Measurements from ENCODE around the gene FGF4.

The FGF4 gene, protein sequence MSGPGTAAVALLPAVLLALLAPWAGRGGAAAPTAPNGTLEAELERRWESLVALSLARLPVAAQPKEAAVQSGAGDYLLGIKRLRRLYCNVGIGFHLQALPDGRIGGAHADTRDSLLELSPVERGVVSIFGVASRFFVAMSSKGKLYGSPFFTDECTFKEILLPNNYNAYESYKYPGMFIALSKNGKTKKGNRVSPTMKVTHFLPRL

DNA sequence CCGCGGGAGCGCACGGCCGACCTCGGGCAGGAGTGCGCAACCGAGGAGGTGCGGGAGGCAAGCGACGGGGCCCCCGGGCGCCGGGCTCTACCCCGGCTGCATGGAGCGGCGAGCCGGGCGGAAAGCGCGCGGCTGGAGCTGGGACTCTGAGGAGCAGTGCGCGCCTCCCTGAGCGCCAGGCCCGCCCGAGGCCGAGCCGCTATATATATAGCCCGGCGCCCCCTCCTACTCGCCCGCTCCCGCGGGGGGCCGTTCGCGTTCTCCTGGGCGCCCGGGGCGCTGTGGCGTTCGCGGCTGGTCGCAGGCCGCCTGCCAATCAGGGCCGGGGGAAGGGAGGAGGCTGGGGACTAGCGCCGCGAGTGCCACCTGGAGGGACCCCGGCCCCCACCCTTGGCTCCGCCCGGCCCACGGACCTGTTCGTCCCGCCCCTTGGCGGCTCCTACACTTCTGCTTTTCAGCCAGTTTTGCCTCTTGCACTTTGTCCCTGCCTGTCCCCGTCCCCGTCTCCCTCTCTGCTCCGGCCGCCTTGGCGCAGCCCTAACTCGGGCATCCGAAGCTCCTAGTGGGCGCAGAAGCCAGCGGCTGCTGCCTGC lies at the start of gene FGF4:
Gene FGF4 (minus strand): TSS at position 179 of the 593 bp plus-strand sequence. CDS start 257 bp downstream, outside the sequence.
- Histone ChIP-seq H3K27ac (no peak within 1 kb of the TSS), H3K27me3 (replicated peaks) (peaks cover 72% of the 10 kb centered on the region), H3K36me3 (replicated peaks) (no peaks in the 10 kb centered on the region), H3K4me3 (ENCODE audit: low read depth, low read length) (no peak within 1 kb of the TSS)
- in situ Hi-C loops (cut with HindIII; ENCODE audit: low pct_ligation_motif_present, low sequenced_read_pairs): no loop called here
- TF ChIP-seq CTCF (IDR thresholded peaks at IDR 0.05; ENCODE audit: low read depth, low read length, missing control alignments): no peak
- no peak for DNase-seq

- peaks cover 46% of the 10 kb centered on the region for H3K27me3 ChIP-seq (replicated peaks)
- no peaks in the 10 kb centered on the region for H3K36me3 ChIP-seq (replicated peaks)
- TF ChIP-seq CTCF (IDR thresholded peaks at IDR 0.05; ENCODE audit: low read depth, low read length, missing control alignments): no peak
- no peak overlapping the region for H3K27ac ChIP-seq
- in situ Hi-C loops (cut with HindIII; ENCODE audit: low pct_ligation_motif_present, low sequenced_read_pairs): no loop called here
- no peak overlapping the region for H3K4me3 ChIP-seq (ENCODE audit: low read depth, low read length)
- no peak for DNase-seq
Measured at GRCh38 chr11:69823641-69824265, 48.6 kb upstream of the FGF4 start.

DNA sequence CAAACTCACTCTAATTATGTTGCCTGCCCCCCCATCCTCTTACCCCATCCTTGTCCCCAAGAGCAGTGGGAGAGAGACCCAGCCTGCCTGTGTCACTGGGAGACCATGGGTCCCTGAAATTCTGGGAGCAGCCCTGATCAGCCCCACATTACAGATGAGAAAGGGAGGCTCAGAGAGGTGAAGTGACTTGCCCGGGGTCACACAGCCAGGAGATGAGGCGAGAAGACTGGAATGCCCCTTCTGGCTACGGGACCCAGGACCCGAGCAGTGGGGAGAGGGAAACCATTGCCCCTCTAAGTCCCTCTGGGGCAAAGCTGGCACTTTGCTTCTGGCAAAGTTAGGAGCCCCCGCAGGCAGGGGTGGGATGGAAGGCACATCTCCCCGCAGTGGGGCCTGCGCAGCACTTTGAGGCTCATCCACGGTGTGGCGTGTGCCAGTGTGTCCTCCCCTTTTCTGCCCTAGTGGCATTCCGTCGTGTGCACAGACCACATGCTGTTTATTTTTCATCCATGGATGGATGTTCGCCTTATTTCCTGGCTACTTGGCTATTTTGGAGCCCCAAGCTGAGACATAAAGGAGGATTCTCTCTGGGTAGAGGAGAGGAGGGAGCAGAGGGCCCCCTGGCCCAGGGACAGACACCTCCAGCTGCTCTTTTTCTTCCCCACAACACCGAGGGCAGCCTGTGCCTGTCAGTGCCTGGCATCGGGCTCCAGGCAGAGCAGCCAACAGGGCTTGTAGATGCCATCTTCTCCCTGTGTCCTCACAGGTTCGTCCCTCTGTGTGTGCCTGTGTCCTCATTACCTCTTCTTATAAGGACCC lies 47.7 kb upstream of the FGF4 start:
- H3K27me3 ChIP-seq (replicated peaks): peaks cover 55% of the 10 kb centered on the region

GRCh38 chr11:69821511-69822040 lies 46.4 kb upstream of the FGF4 start:
- in situ Hi-C loops (cut with HindIII; ENCODE audit: low pct_ligation_motif_present, low sequenced_read_pairs): no loop called here

More for the DNA sequence above, 47.7 kb upstream of the FGF4 start:
- Histone ChIP-seq H3K27ac (no peak overlapping the region), H3K36me3 (replicated peaks) (no peaks in the 10 kb centered on the region), H3K4me3 (ENCODE audit: low read depth, low read length) (no peak overlapping the region)
- in situ Hi-C loops (cut with HindIII; ENCODE audit: low pct_ligation_motif_present, low sequenced_read_pairs): no loop called here
- no peak for DNase-seq
- TF ChIP-seq CTCF (IDR thresholded peaks at IDR 0.05; ENCODE audit: low read depth, low read length, missing control alignments): no peak

More at GRCh38 chr11:69821511-69822040, 46.4 kb upstream of the FGF4 start:
- DNase-seq: no peak
- Histone ChIP-seq H3K36me3 (replicated peaks) (no peaks in the 10 kb centered on the region), H3K27me3 (replicated peaks) (peaks cover 68% of the 10 kb centered on the region), H3K27ac (no peak overlapping the region), H3K4me3 (ENCODE audit: low read depth, low read length) (no peak overlapping the region)
- TF ChIP-seq CTCF (IDR thresholded peaks at IDR 0.05; ENCODE audit: low read depth, low read length, missing control alignments): no peak

Measured in brain microvascular endothelial cell (primary cell).